ENCODE data around the gene NOL7.

GRCh38 chr6:13617066-13617465 is 1.9 kb downstream of the NOL7 start:
- TF ChIP-seq POLR2AphosphoS5 (IDR thresholded peaks at IDR 0.05; ENCODE audit: low read depth, low read length), result no peak
- no peak for TF ChIP-seq POLR2A (IDR thresholded peaks at IDR 0.05; ENCODE audit: low read depth, low read length)

Data from GM12892 (cell line).